ENCODE results near the gene DDX10.

The DDX10 gene

GRCh38 chr11:108909041-108909440, 244.2 kb downstream of the DDX10 start:
- no peak for DNase-seq (ENCODE audit: low read depth)
- TF ChIP-seq CTCF (IDR thresholded peaks at IDR 0.05; ENCODE audit: insufficient read depth, low read depth, low read length, missing control alignments): no peak
- no peak overlapping the region for H3K4me3 ChIP-seq (ENCODE audit: low read depth, low read length)

GRCh38 chr11:108909921-108910320, 245.1 kb downstream of the DDX10 start:
- no peak for DNase-seq (ENCODE audit: low read depth)
- H3K4me3 ChIP-seq (ENCODE audit: low read depth, low read length): no peak overlapping the region
- TF ChIP-seq CTCF (IDR thresholded peaks at IDR 0.05; ENCODE audit: insufficient read depth, low read depth, low read length, missing control alignments): no peak

GRCh38 chr11:108912581-108912980, 247.7 kb downstream of the DDX10 start:
- TF ChIP-seq CTCF (IDR thresholded peaks at IDR 0.05; ENCODE audit: insufficient read depth, low read depth, low read length, missing control alignments): no peak
- DNase-seq (ENCODE audit: low read depth): no peak
- no peak overlapping the region for H3K4me3 ChIP-seq (ENCODE audit: low read depth, low read length)

- TF ChIP-seq CTCF (IDR thresholded peaks at IDR 0.05; ENCODE audit: insufficient read depth, low read depth, low read length, missing control alignments): no peak
- no peak for DNase-seq (ENCODE audit: low read depth)
- H3K4me3 ChIP-seq (ENCODE audit: low read depth, low read length): no peak overlapping the region
Measured at GRCh38 chr11:108913204-108913603, 248.3 kb downstream of the DDX10 start.

- no peak overlapping the region for H3K4me3 ChIP-seq (ENCODE audit: low read depth, low read length)
- TF ChIP-seq CTCF (IDR thresholded peaks at IDR 0.05; ENCODE audit: insufficient read depth, low read depth, low read length, missing control alignments): no peak
- DNase-seq (ENCODE audit: low read depth): no peak
Measured at GRCh38 chr11:108914211-108914610, 249.3 kb downstream of the DDX10 start.

- TF ChIP-seq CTCF (IDR thresholded peaks at IDR 0.05; ENCODE audit: insufficient read depth, low read depth, low read length, missing control alignments): no peak
- H3K4me3 ChIP-seq (ENCODE audit: low read depth, low read length): no peak overlapping the region
- no peak for DNase-seq (ENCODE audit: low read depth)
Measured at GRCh38 chr11:108914981-108915380, 250.1 kb downstream of the DDX10 start.

- no peak for DNase-seq (ENCODE audit: low read depth)
- no peak overlapping the region for H3K4me3 ChIP-seq (ENCODE audit: low read depth, low read length)
- TF ChIP-seq CTCF (IDR thresholded peaks at IDR 0.05; ENCODE audit: insufficient read depth, low read depth, low read length, missing control alignments): no peak
Measured at GRCh38 chr11:108915666-108916065, 250.8 kb downstream of the DDX10 start.
